NCI-H460 (cell line): ENCODE data around the gene JUN. TPM values are rescaled to one million over a fixed set of nuclear protein-coding genes. Genes with fewer than 3 reads are reported as not detected.

Experiments used
- DNase-seq: peaks from one replicate; pipeline ENCODE4 v3.0.0-alpha.2; 2016; ENCODE audit warnings: low read depth; ENCODE audit errors: extremely low read depth
- total RNA-seq: library from RNA; depleted of rRNA; stranded (reverse); fragments of >200 nt; shearing (Covaris generic); gene quantifications from 2 replicates; pipeline ENCODE4 v1.2.3, GENCODE V29; 2014

JUN gene
- total RNA-seq, 1 experiment from 2014 or later = 11.1 TPM

GRCh38 chr1:58784758-58785441, 1.1 kb upstream of the JUN start:
- no peak for DNase-seq

GRCh38 chr1:58783090-58783992, 506 bp downstream of the JUN start:
- no peak for DNase-seq

GRCh38 chr1:58782178-58783089, 1.4 kb downstream of the JUN start:
- DNase-seq = no peak

GRCh38 chr1:58781541-58782177, 2.2 kb downstream of the JUN start:
- DNase-seq = no peak

- DNase-seq = no peak
Observed at GRCh38 chr1:58780836-58781452, 2.9 kb downstream of the JUN start.

- no peak for DNase-seq
Observed at GRCh38 chr1:58780411-58780810, 3.4 kb downstream of the JUN start.

GRCh38 chr1:58779801-58780382, 4.0 kb downstream of the JUN start:
- no peak for DNase-seq

- DNase-seq = no peak
Observed at GRCh38 chr1:58779059-58779754, 4.6 kb downstream of the JUN start.

- DNase-seq = no peak
Observed at GRCh38 chr1:58778385-58779000, 5.4 kb downstream of the JUN start.

- no peak for DNase-seq
Observed at GRCh38 chr1:58774027-58774426, 9.8 kb downstream of the JUN start.

- DNase-seq = no peak
Observed at GRCh38 chr1:58773406-58773840, 10.4 kb downstream of the JUN start.

GRCh38 chr1:58769809-58770320, 14.0 kb downstream of the JUN start:
- no peak for DNase-seq

GRCh38 chr1:58768971-58769808, 14.7 kb downstream of the JUN start:
- no peak for DNase-seq

- DNase-seq = no peak
Observed at GRCh38 chr1:58768191-58768731, 15.6 kb downstream of the JUN start.

- DNase-seq = no peak
Observed at GRCh38 chr1:58767143-58767542, 16.7 kb downstream of the JUN start.

- no peak for DNase-seq
Observed at GRCh38 chr1:58765441-58765840, 18.4 kb downstream of the JUN start.

- no peak for DNase-seq
Observed at GRCh38 chr1:58765006-58765405, 18.8 kb downstream of the JUN start.
